GM12801 (cell line): ENCODE measurements around the gene APOBEC3H.

ENCODE experiments used
- TF ChIP-seq, protein P1 (sequence below): IDR thresholded peaks from one replicate; pipeline ENCODE4 v1.5.1; 2011; ENCODE audit warnings: control low read depth; ENCODE audit not compliant: insufficient read length; ENCODE audit errors: extremely low read depth

APOBEC3H gene

DNA sequence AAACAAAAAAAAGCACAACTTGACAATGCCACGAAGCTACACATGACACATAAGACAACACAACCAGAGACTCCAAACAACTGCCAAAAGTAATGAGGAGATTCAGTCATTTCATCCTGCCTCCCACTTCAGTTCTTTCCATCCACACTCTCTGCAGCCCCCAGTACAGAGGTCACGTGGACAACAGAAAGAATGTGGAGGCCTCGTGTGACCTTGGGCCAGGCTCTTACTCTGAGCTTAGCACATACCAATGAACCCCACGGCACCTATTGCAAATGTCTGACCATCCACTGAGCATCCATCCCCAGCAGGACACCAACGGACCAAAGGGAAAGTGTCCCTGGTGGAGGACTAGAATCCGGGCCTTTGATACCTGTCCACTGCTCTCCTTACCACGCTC lies 42.9 kb downstream of the APOBEC3H start:
- TF ChIP-seq, protein P1, sequence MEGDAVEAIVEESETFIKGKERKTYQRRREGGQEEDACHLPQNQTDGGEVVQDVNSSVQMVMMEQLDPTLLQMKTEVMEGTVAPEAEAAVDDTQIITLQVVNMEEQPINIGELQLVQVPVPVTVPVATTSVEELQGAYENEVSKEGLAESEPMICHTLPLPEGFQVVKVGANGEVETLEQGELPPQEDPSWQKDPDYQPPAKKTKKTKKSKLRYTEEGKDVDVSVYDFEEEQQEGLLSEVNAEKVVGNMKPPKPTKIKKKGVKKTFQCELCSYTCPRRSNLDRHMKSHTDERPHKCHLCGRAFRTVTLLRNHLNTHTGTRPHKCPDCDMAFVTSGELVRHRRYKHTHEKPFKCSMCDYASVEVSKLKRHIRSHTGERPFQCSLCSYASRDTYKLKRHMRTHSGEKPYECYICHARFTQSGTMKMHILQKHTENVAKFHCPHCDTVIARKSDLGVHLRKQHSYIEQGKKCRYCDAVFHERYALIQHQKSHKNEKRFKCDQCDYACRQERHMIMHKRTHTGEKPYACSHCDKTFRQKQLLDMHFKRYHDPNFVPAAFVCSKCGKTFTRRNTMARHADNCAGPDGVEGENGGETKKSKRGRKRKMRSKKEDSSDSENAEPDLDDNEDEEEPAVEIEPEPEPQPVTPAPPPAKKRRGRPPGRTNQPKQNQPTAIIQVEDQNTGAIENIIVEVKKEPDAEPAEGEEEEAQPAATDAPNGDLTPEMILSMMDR: no peak

DNA sequence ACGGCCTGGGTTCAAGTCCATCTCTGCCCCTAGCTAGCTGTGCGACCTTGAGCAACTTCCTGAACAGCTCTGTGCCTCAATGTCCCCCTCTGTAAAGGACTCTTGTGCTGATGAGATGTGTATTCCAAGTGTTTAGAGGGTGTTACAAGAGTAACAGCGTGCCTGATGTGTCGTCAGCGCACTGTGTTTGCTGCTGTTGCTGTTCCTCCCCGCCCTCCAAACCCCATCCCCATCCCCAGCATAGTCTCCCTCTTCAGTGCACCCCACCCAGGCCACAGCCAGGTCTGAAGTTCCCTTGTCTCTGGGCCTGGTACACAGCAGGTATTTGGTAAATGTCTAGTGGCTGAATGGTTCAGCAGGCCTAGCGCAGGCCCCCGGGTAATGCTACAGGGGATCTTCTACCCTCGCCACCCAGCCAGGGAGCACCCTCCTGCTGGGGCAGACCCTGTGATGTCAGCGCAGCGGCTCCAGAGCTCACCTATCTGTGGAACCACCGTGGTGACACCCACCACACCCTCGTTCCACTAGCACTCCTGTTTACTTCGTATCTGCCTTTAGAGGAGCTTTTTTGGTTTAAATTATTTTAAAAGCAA lies 45.1 kb downstream of the APOBEC3H start:
- TF ChIP-seq, protein P1: no peak

DNA sequence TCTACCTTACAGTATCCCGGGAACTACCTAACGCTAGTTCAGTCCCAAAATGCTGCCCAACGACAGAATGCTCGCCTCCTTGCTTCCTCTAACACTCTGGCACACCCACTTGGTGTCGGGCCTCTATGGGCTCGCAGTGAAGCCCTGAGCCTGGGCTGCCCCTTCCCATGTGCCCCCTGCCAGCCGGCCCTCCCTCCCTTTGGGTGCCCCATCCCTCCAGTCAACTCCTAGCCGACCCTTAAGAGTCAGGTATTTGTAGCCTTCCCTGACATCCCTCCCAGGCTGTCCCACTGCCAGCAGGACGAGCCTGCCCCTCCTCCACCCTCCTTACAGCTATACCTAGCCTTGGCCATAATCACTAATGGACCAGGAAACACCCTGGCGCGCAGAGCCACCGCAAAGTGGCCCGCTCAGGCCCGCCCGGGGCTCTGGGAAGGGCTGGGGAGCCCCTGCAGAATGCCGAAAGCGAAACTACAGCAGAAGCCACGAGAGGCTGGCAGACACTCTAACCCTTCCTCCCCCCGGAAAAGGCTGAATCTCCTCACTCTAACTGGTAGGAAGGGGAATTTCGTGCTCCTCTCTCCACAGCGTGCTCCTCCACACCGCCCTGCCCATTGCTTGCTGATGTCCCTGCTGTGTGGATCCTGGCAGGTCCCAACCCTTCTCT lies 47.2 kb downstream of the APOBEC3H start:
- TF ChIP-seq, protein P1: no peak

DNA sequence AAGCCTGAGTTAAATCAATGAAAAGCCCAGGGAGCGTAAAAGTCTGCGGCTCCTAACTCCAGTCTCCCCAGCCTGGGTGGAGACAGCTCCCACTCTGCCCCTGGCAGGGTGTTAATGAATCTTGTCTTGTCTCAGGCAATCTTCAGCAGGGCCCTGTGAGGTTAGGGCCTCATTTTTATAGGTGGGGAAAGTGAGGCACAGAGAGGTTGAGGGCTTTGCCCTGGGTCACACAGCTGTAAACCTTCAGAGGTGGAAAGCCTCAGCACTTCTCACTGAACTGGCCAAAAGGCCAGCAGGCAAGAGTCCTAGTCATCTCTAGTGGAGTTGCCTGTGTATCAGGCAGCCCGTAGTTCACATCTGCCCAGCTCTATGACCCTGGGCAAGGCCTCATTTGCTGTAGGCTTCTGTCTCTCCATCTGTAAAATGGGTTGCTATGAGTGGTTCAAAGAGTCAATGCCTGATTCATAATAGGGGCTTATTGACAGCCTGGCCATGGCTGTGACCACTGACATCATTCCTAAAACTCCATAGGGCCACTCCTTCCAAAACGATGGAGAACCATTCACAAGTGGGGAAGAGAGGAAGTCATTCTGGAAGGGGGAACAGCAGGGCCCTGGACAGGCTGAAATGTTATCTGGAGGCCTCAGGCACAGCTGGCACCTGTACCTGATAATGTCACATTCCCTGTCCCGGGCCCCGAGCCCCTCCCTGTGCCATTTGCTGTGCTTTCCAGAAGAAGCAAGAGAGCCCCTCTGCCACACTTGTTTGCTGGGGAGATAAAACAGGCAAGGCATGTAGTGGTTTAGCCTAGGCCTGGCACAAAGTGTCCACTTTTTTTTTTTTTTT lies 49.4 kb downstream of the APOBEC3H start:
- TF ChIP-seq, protein P1: no peak

DNA sequence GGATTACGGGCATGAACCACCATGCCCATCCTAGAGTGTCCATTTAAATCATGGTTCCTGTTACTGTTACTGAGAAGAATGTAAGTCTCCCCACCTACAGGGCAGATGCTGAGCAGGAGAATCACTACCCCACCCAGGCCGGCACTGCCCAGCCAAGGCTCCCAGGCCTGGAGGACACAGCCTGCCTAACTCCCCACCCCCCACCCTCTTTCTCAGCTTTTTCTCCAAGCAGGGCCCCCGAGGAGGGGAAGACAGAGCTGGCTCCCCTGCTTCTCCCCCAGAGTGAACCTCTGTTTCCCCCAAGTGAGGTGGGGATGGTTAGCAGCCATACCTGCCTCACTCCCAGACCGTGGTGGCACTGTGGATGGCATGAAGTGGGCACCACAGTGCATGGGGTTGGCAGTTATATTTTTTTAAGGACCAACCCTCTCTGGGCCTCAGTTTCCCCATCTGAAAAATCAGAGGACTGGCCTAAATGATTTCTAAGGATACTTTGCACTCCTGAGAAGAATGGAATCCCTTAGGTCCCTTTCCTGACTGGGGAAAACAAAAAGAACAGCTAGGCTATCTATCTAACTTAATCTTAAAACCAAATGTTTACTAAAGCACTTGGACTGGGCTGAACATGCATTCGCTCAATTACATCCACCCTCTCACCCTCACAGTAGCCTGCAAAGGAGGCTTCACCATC lies 50.4 kb downstream of the APOBEC3H start:
- TF ChIP-seq, protein P1: no peak

DNA sequence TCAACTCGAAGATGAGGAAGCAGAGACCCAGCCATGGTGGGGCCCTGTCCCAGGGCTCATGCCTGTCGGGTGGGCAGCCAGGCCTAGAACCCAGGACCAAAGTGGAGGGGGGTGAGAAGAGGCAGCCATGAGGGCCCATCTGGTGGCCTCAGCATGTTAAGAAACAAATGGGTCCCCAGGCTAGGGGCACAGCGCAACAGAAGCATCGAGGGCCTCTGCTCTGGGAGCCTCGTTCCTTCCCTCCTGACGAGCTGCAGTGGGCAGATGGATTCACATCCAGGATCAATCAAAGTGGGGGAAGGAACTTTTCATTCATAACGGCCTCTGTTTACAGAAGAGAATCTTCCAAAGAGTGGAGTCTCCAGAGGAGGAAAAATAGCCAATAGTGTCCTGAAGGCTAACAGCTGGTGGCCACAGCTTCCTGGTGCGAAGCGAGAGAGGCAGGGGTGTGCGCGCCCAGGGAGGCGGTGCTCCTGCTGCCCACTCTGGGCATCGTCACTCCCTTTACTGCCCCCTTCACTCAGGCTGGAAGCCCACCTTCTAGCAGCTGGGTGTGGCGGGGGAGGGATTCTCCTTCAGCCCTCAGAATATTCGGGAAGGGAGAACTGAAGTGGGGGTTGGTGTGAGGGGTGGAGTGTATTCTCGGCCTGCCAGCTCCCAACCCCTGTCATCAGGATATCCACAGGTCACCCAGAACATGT lies 51.1 kb downstream of the APOBEC3H start:
- TF ChIP-seq, protein P1: no peak
